HUES48 (cell line): ENCODE measurements around the gene GRB10.

ENCODE experiments used
- H3K27ac ChIP-seq: one replicate; pipeline ENCODE4 v1.7.0; 2013; ENCODE audit warnings: low read depth, low read length, inconsistent platforms
- H3K27me3 ChIP-seq: 2 replicates; pipeline ENCODE4 v1.6.1; 2013; ENCODE audit warnings: mild to moderate bottlenecking, low read length; ENCODE audit not compliant: control insufficient read depth, insufficient read depth
- H3K36me3 ChIP-seq: 2 replicates; pipeline ENCODE4 v1.6.1; 2013; ENCODE audit warnings: low read length; ENCODE audit not compliant: control insufficient read depth, insufficient read depth
- H3K4me1 ChIP-seq: 2 replicates; pipeline ENCODE4 v1.6.1; 2013; ENCODE audit warnings: mild to moderate bottlenecking, low read length; ENCODE audit not compliant: control insufficient read depth, insufficient read depth
- H3K4me3 ChIP-seq: 2 replicates; pipeline ENCODE4 v1.5.1; 2013; ENCODE audit warnings: mild to moderate bottlenecking, low read depth, low read length
- H3K9ac ChIP-seq: 2 replicates; pipeline ENCODE4 v1.6.1; 2013; ENCODE audit warnings: mild to moderate bottlenecking, low read depth, low read length, moderate library complexity
- H3K9me3 ChIP-seq: 2 replicates; pipeline ENCODE4 v1.6.1; 2013; ENCODE audit warnings: low read length; ENCODE audit not compliant: control insufficient read depth, insufficient read depth

Gene GRB10

GRCh38 chr7:50678586-50678985 lies 104.1 kb downstream of the GRB10 start:
- peaks cover 11% of the 10 kb centered on the region; the same call in 1 of the 2 replicates for H3K36me3 ChIP-seq
- no peak overlapping the region for H3K27ac ChIP-seq
- H3K27me3 ChIP-seq, result no peaks in the 10 kb centered on the region
- peaks cover 31% of the 10 kb centered on the region for H3K4me1 ChIP-seq
- H3K9ac ChIP-seq, result no peak overlapping the region
- no peak overlapping the region for H3K4me3 ChIP-seq
- no peaks in the 10 kb centered on the region for H3K9me3 ChIP-seq

- Histone ChIP-seq H3K36me3 (peaks cover 17% of the 10 kb centered on the region), H3K4me1 (peaks cover 31% of the 10 kb centered on the region), H3K27ac (no peak overlapping the region), H3K4me3 (no peak overlapping the region), H3K9me3 (no peaks in the 10 kb centered on the region), H3K27me3 (no peaks in the 10 kb centered on the region), H3K9ac (no peak overlapping the region)
These were observed 105.1 kb downstream of the GRB10 start for GRCh38 chr7:50677638-50677996.

GRCh38 chr7:50676740-50677637 lies 105.7 kb downstream of the GRB10 start:
- H3K27me3 ChIP-seq, result no peaks in the 10 kb centered on the region
- H3K4me1 ChIP-seq, result peaks cover 27% of the 10 kb centered on the region
- no peak overlapping the region for H3K4me3 ChIP-seq
- H3K27ac ChIP-seq, result no peak overlapping the region
- no peaks in the 10 kb centered on the region for H3K9me3 ChIP-seq
- H3K36me3 ChIP-seq, result peaks cover 19% of the 10 kb centered on the region
- no peak overlapping the region for H3K9ac ChIP-seq

- Histone ChIP-seq H3K4me1 (peaks cover 18% of the 10 kb centered on the region; the same call in 1 of the 2 replicates), H3K27ac (no peak overlapping the region), H3K27me3 (no peaks in the 10 kb centered on the region), H3K9ac (no peak overlapping the region), H3K9me3 (no peaks in the 10 kb centered on the region), H3K36me3 (peaks cover 21% of the 10 kb centered on the region), H3K4me3 (no peak overlapping the region)
These were observed 106.6 kb downstream of the GRB10 start for GRCh38 chr7:50676079-50676478.

GRCh38 chr7:50674896-50675835 lies 107.5 kb downstream of the GRB10 start:
- H3K36me3 ChIP-seq, result peaks cover 21% of the 10 kb centered on the region
- H3K4me1 ChIP-seq, result peaks cover 14% of the 10 kb centered on the region; the same call in 1 of the 2 replicates

GRCh38 chr7:50674299-50674698 lies 108.4 kb downstream of the GRB10 start:
- Histone ChIP-seq H3K4me3 (no peak overlapping the region), H3K4me1 (peaks cover 14% of the 10 kb centered on the region; the same call in 1 of the 2 replicates), H3K27me3 (no peaks in the 10 kb centered on the region), H3K27ac (no peak overlapping the region), H3K36me3 (peaks cover 29% of the 10 kb centered on the region), H3K9ac (no peak overlapping the region), H3K9me3 (no peaks in the 10 kb centered on the region)

More at GRCh38 chr7:50674896-50675835, 107.5 kb downstream of the GRB10 start:
- Histone ChIP-seq H3K27me3 (no peaks in the 10 kb centered on the region), H3K4me3 (no peak overlapping the region), H3K9me3 (no peaks in the 10 kb centered on the region), H3K27ac (no peak overlapping the region), H3K9ac (no peak overlapping the region)

- Histone ChIP-seq H3K27me3 (no peaks in the 10 kb centered on the region), H3K4me1 (peaks cover 11% of the 10 kb centered on the region; the same call in 1 of the 2 replicates), H3K36me3 (peaks cover 41% of the 10 kb centered on the region), H3K9me3 (no peaks in the 10 kb centered on the region), H3K4me3 (no peak overlapping the region), H3K27ac (no peak overlapping the region), H3K9ac (no peak overlapping the region)
These were observed 109.6 kb downstream of the GRB10 start for GRCh38 chr7:50673096-50673495.

- H3K27ac ChIP-seq, result no peak overlapping the region
- no peak overlapping the region for H3K4me3 ChIP-seq
- no peaks in the 10 kb centered on the region for H3K9me3 ChIP-seq
- H3K27me3 ChIP-seq, result no peaks in the 10 kb centered on the region
- H3K9ac ChIP-seq, result no peak overlapping the region
- H3K4me1 ChIP-seq, result 0 out of 2 replicates have a peak, but pooled peaks cover under 1% of the 10 kb centered on the region
- H3K36me3 ChIP-seq, result peaks cover 51% of the 10 kb centered on the region
These were observed 110.7 kb downstream of the GRB10 start for GRCh38 chr7:50672045-50672444.

- Histone ChIP-seq H3K36me3 (peaks cover 53% of the 10 kb centered on the region), H3K27me3 (no peaks in the 10 kb centered on the region), H3K9me3 (no peaks in the 10 kb centered on the region), H3K9ac (no peak overlapping the region), H3K27ac (no peak overlapping the region), H3K4me3 (no peak overlapping the region), H3K4me1 (no peaks in the 10 kb centered on the region)
These were observed 111.3 kb downstream of the GRB10 start for GRCh38 chr7:50671386-50671785.

- H3K9ac ChIP-seq, result no peak overlapping the region
- no peaks in the 10 kb centered on the region for H3K27me3 ChIP-seq
- H3K4me3 ChIP-seq, result no peak overlapping the region
- no peaks in the 10 kb centered on the region for H3K4me1 ChIP-seq
- no peak overlapping the region for H3K27ac ChIP-seq
- no peaks in the 10 kb centered on the region for H3K9me3 ChIP-seq
- peaks cover 56% of the 10 kb centered on the region for H3K36me3 ChIP-seq
These were observed 112.8 kb downstream of the GRB10 start for GRCh38 chr7:50669890-50670289.
